Activated T-cell treated with anti-CD3 and anti-CD28 coated beads for 1 hour (primary cell): ENCODE measurements around the gene NRCAM.

Experiments used
- DNase-seq: peaks from one replicate; pipeline ENCODE4 v3.0.0-alpha.2; 2020; ENCODE audit warnings: low read depth

NRCAM gene

GRCh38 chr7:108122181-108122580 lies 334.1 kb downstream of the NRCAM start:
- no peak for DNase-seq

DNA sequence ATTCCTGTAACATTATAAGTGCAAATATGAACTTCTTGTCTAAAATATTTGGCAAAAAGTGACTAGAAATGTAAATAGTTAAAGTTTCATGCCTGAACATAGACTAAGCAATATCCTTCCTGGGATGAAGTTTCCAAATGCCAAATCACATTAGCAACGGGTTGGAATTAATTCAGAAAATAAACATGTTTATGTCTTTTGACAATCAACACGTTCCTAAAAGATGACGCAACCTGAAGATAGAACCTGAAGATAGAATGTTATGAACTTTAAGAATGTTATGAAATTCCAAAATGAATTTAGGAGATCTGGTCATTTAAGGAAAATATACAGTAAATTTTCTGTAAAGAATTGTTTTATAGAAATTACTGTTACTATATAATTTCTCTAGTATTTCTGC lies 335.3 kb downstream of the NRCAM start:
- no peak for DNase-seq

GRCh38 chr7:108120196-108120595 lies 336.0 kb downstream of the NRCAM start:
- DNase-seq: no peak

DNA sequence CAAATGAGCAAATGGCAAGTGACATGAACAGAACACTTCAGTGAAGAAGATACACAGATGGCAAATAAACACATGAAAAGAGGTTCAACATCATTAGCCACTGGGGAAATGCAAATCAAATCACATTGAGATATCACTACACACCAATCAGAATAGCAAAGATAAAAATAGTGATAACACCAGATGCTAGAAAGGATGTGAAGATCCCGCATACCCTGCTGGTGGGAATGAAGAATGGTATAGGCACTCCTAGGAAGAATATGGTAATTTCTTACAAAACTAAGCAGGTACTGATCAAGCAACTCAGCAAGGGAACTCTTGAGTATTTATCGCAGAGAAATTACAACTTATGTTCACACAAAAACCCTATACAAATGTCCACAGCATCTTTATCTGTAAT lies 337.3 kb downstream of the NRCAM start:
- no peak for DNase-seq

- DNase-seq: no peak
These were observed 342.0 kb downstream of the NRCAM start for GRCh38 chr7:108114117-108114841.

GRCh38 chr7:108112683-108113082 lies 343.6 kb downstream of the NRCAM start:
- no peak for DNase-seq

GRCh38 chr7:108109221-108109908 lies 346.9 kb downstream of the NRCAM start:
- DNase-seq: no peak

- no peak for DNase-seq
These were observed 348.1 kb downstream of the NRCAM start for GRCh38 chr7:108108131-108108530.

DNA sequence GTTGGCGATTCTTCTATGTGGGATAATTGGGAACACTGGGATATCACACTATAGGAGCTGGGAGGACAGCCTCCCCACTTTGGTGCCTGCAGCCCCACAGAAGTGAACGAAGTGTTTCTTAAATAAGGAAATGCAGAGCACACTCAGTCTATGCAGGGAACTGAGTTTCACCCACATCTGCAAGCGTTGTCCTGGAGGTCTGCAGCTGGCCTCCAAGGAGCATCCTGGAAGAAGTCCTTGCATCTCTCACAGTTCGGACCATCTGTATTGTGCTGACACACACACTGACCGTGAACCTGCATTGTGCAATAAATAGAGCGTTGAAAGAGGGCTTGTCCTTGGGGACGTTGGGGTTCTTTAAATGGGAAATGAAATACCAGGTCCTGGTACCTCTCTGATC lies 351.9 kb downstream of the NRCAM start:
- DNase-seq: no peak

GRCh38 chr7:108103558-108104298 lies 352.5 kb downstream of the NRCAM start:
- DNase-seq: no peak

GRCh38 chr7:108102671-108103312 lies 353.4 kb downstream of the NRCAM start:
- no peak for DNase-seq

GRCh38 chr7:108101759-108102158 lies 354.5 kb downstream of the NRCAM start:
- no peak for DNase-seq

GRCh38 chr7:108099713-108100112 lies 356.5 kb downstream of the NRCAM start:
- no peak for DNase-seq

DNA sequence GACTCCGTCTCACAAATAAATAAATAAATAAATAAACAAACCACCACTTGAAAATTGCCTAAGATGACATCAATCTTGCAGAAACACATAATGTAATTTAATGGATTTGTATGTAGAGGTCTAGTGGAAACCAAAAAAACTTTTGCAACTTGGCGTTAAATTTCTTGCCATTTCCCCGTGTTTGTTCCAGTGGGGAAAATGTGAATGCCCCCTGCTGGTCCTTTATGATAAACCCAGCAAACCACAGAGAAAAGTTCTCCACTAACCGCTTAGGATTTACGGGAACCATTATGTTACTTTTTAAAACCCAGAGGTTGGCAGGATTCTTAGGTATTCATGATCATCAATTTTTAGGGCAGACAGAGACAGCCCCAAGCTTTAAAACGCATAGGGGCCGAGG lies 358.5 kb downstream of the NRCAM start:
- DNase-seq: no peak
